A673 (cell line): ENCODE measurements around the gene PAQR8. TPM values are rescaled to one million over a fixed set of nuclear protein-coding genes. Genes with fewer than 3 reads are reported as not detected.

Experiments
- BruUV-seq: library from RNA; stranded (reverse); fragments of 400-500 nt; replicated peaks from 2 replicates; lab custom pipeline; 2021; lab: Mats Ljungman, UMichigan
- CTCF ChIA-PET: fragments of 300-600 bp; sonication (Branson Sonifier 250); formaldehyde crosslinking; loops from one replicate; lab custom pipeline; 2022; ENCODE audit warnings: antibody characterized with exemption; lab: Charles Lee
- POLR2A ChIA-PET: fragments of 300-600 bp; sonication (Branson Sonifier 250); formaldehyde crosslinking; loops from one replicate; lab custom pipeline; 2022; ENCODE audit warnings: antibody characterized with exemption; ENCODE audit not compliant: low non-redundant PET; lab: Charles Lee
- DNase-seq: peaks from one replicate; pipeline ENCODE4 v3.0.0-alpha.2; 2015; ENCODE audit warnings: low spot score
- H3K27ac ChIP-seq: fragments of 200-600 bp; sonication (generic); 2 replicates; pipeline ENCODE4 v1.5.1; 2016; ENCODE audit warnings: mixed run types, low read depth, mild to moderate bottlenecking, mixed read lengths, antibody characterized with exemption, low read length; ENCODE audit not compliant: poor library complexity, severe bottlenecking
- H3K27me3 ChIP-seq: fragments of 200-600 bp; sonication (generic); replicated peaks from 2 replicates; pipeline ENCODE4 v1.6.1; 2017; ENCODE audit warnings: mixed run types, low read depth, mild to moderate bottlenecking, mixed read lengths, antibody characterized with exemption, low read length; ENCODE audit not compliant: insufficient read depth, poor library complexity
- H3K36me3 ChIP-seq: fragments of 200-600 bp; sonication (generic); 2 replicates; pipeline ENCODE4 v1.6.1; 2016; ENCODE audit warnings: mixed run types, mild to moderate bottlenecking, mixed read lengths, antibody characterized with exemption, low read length; ENCODE audit not compliant: insufficient read depth, poor library complexity, severe bottlenecking
- H3K4me1 ChIP-seq: fragments of 200-600 bp; sonication (generic); 2 replicates; pipeline ENCODE4 v1.6.1; 2017; ENCODE audit warnings: mixed run types, mild to moderate bottlenecking, mixed read lengths, antibody characterized with exemption, low read length; ENCODE audit not compliant: insufficient read depth, poor library complexity, severe bottlenecking
- H3K4me3 ChIP-seq: fragments of 200-600 bp; sonication (generic); 2 replicates; pipeline ENCODE4 v1.5.1; 2016; ENCODE audit warnings: low read depth, mixed run types, mild to moderate bottlenecking, mixed read lengths, low read length; ENCODE audit not compliant: poor library complexity, severe bottlenecking
- H3K9me3 ChIP-seq: fragments of 200-600 bp; sonication (generic); 2 replicates; pipeline ENCODE4 v1.6.1; 2016; ENCODE audit warnings: mixed run types, low read depth, mild to moderate bottlenecking, mixed read lengths, antibody characterized with exemption, low read length; ENCODE audit not compliant: poor library complexity, severe bottlenecking
- CTCF ChIP-seq: fragments of 300-800, 200-600 bp; sonication (generic); conservative IDR thresholded peaks from 2 replicates; pipeline ENCODE4 v1.5.1; 2017; ENCODE audit warnings: low read depth, mild to moderate bottlenecking, antibody characterized with exemption, low read length, moderate library complexity, mixed read lengths
- EZH2 ChIP-seq: fragments of 200-600 bp; sonication (generic); IDR thresholded peaks from 2 replicates; pipeline ENCODE4 v1.6.1; 2017; ENCODE audit warnings: borderline replicate concordance, low read depth, mild to moderate bottlenecking, mixed read lengths, antibody characterized with exemption, low read length; ENCODE audit not compliant: poor library complexity, severe bottlenecking
- intact Hi-C: fragments of 100-400 bp; cut with micrococcal nuclease; formaldehyde crosslinking; loops from one replicate; pipeline ENCODE4 v1.10.0; 2022; ENCODE audit not compliant: unreplicated experiment
- total RNA-seq: library from RNA; stranded (reverse); gene quantifications from 2 replicates; pipeline ENCODE4 v1.2.3, GENCODE V29; 2021

Gene PAQR8
- total RNA-seq, 1 experiment from 2014 or later, result 1.5 TPM

GRCh38 chr6:52359403-52359802 lies 2.5 kb upstream of the PAQR8 start:
- no TSS peak for BruUV-seq
- TF ChIP-seq CTCF, result no peak
- no peak for TF ChIP-seq EZH2
- Histone ChIP-seq H3K27ac (no peak overlapping the region), H3K4me1 (peaks cover 11% of the 10 kb centered on the region), H3K27me3 (no peaks in the 10 kb centered on the region), H3K36me3 (no peaks in the 10 kb centered on the region), H3K4me3 (no peak overlapping the region), H3K9me3 (no peaks in the 10 kb centered on the region)
- DNase-seq, result no peak
- ChIA-PET POLR2A (no interaction called here), CTCF (interaction anchor here (0.6 kb wide), 1 partner anchor 1408 kb away, joined by 3 read pairs; no protein-coding TSS in a partner anchor)
- intact Hi-C loops, result no loop called here

GRCh38 chr6:52360028-52360427 lies 1.9 kb upstream of the PAQR8 start:
- TF ChIP-seq CTCF (no peak), EZH2 (no peak)
- no peak overlapping the region for H3K4me3 ChIP-seq
- CTCF ChIA-PET, result no interaction called here
- no peaks in the 10 kb centered on the region for H3K36me3 ChIP-seq
- no peak overlapping the region for H3K27ac ChIP-seq
- no peaks in the 10 kb centered on the region for H3K27me3 ChIP-seq
- DNase-seq, result no peak
- no peaks in the 10 kb centered on the region for H3K9me3 ChIP-seq
- BruUV-seq, result no TSS peak
- POLR2A ChIA-PET, result no interaction called here
- intact Hi-C loops, result no loop called here
- H3K4me1 ChIP-seq, result peaks cover 11% of the 10 kb centered on the region

- TF ChIP-seq CTCF (no peak), EZH2 (no peak)
- Histone ChIP-seq H3K36me3 (no peaks in the 10 kb centered on the region), H3K27ac (no peak overlapping the region), H3K9me3 (no peaks in the 10 kb centered on the region), H3K4me1 (peaks cover 11% of the 10 kb centered on the region), H3K27me3 (no peaks in the 10 kb centered on the region), H3K4me3 (no peak overlapping the region)
- intact Hi-C loops, result no loop called here
- POLR2A ChIA-PET, result no interaction called here
- CTCF ChIA-PET, result no interaction called here
- no peak for DNase-seq
- no TSS peak for BruUV-seq
Observed at GRCh38 chr6:52360601-52361413, 1.1 kb upstream of the PAQR8 start.
